HG02798 (cell line): ENCODE measurements around the gene PCSK4.

Experiments used
- ATAC-seq: cut with Tn5 transposase; IDR thresholded peaks from one replicate; pipeline ENCODE4 v1.9.1; 2021; ENCODE audit warnings: mild to moderate bottlenecking; ENCODE audit not compliant: unreplicated experiment, poor library complexity

The PCSK4 gene

GRCh38 chr19:1457031-1457739, 33.0 kb downstream of the PCSK4 start:
- ATAC-seq: no peak

- ATAC-seq: no peak
Measured at GRCh38 chr19:1456121-1456900, 33.8 kb downstream of the PCSK4 start.

DNA sequence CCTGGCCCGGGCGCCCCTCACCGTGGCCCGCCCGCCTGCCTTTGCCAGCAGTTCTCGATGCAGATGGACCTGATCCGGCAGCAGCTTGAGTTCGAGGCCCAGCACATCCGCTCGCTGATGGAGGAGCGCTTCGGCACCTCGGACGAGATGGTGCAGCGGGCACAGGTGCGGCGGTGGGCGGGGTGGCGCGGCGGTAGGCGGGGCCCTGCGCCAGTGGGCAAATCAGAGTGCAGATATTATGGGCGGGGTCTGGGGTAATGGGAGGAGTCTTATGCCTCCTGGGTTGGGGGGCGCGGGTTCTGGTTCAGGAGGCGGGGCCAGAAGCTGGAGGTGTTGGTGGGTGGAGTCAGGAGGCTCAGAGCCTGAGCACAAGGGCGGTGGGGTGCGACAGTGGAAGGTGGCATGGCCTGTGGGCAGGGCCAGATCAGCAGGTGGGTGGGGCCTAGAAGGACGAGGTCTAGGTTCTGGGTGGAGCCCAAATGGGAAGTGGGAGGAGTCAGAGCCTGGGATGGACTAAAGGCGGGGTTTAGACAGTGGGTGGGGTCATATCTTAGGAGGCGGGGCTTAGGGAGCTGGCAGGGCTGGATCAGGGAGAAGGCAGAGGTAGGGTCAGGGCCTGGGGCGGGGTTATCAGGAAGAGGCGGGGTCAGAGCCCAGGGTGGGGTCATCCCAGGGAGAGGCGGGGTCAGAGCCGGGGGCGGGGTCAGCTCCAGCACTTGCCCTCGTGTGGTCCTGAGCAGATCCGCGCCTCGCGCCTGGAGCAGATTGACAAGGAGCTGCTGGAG, 34.6 kb downstream of the PCSK4 start:
- ATAC-seq: no peak

- ATAC-seq: no peak
Measured at GRCh38 chr19:1455002-1455335, 35.2 kb downstream of the PCSK4 start.

DNA sequence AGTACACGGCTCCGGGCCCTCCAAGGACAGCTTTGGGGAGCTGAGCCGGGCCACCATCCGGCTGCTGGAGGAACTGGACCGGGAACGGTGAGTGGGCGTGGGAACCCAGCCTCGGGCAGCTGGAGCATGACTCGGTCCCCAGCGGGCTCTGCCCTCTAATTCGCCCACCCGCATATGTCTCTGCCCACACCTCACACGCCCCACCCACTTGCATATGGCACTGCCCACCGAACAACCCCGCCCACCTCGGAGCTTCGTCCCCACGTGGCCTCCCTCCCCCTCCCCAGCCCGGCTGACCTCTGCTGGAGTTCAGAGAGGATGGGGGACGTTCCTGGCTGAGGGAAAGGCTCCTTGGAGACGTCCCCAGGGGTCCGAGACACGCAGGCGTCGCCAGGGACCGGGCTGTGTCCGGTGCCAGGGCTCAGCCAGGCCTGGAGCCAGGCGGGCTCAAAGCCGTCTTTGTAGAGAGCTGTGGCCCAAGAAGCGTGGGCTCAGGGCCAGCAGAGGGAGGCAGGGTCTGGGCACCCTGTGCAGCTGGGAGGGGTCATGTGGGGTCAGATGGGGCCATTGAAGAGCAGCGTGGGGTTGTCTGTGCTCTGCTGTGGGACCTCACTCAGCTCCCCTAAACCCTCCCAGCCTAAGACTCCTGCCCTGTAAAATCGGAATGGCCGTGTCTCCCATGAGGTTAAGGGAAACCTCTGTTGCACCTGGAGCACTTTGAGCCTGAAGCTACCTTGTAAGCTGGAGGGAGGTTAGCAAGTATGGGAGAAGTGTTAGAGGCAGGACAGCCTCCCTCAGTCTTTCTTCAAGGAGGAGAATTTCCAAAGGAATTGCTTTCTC, 36.4 kb downstream of the PCSK4 start:
- no peak for ATAC-seq

DNA sequence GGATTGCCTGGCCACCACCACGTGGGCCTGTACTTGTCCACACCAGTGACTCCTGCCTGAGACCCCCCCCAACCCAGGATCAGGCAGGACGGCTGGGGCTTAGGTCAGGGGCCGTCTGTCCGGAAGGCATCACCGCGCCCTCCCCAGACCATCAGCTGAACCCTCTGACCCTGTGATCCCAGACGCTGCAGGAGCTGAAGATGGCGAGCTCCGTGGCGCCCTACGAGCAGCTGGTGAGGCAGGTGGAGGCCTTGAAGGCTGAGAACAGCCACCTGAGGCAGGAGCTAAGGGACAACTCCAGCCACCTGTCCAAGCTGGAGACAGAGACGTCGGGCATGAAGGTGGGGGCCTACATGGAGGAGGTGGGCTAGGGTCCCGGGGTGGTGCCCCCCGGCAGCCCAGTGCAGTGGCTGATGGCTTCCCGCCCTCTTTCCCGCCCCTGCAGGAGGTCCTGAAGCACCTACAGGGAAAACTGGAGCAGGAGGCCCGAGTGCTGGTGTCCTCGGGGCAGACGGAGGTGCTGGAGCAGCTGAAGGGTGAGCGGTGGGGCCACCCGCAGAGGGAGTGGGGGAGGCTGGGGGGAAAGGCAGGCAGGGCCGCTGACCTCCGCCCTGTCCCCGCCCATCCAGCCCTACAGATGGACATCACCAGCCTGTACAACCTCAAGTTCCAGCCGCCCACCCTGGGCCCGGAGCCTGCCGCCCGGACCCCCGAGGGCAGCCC, 37.2 kb downstream of the PCSK4 start:
- ATAC-seq: no peak

DNA sequence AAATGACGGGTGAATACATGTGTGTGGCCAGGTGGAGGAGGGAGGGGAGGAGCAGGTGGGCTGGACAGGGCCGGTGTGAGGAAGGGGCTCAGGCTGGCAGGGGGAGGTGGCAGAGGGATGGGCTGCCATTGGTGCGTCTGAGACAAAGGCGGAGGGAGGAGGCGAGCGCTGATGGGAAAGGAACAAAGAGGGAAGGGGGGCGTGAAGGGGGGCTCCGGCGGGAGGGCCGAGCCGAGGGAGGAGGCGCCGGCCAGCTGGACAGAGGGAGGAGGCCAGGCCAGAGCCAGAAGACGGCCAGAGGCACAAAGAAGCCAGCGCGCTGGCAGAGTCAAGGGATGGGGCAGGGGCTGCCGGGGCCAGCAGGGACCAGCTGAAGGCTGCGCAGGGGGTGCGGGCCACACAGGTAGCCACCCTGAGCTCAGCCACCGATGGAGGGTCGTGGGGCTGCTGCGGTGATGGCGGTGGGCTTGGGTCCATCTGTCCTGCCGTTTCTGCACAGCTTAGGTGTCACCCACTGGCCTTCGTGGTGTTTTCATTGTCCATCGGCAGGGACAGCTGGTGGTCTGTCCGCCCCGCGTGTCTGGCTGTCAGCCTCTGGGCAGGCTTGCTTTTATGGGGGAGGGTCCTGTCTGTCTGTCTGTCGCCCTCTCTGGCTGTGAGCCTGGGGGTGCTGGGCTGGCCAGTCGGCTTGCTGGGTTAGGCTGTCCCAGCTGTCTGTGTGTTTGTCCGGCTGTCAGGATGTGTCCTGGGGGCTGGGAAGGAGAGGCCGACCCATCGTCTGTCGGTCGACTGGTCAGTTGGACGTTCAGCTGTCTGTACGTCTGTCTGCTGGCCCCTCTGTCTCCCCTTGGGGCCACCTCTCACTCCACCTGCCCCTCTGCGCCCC, 38.0 kb downstream of the PCSK4 start:
- no peak for ATAC-seq

DNA sequence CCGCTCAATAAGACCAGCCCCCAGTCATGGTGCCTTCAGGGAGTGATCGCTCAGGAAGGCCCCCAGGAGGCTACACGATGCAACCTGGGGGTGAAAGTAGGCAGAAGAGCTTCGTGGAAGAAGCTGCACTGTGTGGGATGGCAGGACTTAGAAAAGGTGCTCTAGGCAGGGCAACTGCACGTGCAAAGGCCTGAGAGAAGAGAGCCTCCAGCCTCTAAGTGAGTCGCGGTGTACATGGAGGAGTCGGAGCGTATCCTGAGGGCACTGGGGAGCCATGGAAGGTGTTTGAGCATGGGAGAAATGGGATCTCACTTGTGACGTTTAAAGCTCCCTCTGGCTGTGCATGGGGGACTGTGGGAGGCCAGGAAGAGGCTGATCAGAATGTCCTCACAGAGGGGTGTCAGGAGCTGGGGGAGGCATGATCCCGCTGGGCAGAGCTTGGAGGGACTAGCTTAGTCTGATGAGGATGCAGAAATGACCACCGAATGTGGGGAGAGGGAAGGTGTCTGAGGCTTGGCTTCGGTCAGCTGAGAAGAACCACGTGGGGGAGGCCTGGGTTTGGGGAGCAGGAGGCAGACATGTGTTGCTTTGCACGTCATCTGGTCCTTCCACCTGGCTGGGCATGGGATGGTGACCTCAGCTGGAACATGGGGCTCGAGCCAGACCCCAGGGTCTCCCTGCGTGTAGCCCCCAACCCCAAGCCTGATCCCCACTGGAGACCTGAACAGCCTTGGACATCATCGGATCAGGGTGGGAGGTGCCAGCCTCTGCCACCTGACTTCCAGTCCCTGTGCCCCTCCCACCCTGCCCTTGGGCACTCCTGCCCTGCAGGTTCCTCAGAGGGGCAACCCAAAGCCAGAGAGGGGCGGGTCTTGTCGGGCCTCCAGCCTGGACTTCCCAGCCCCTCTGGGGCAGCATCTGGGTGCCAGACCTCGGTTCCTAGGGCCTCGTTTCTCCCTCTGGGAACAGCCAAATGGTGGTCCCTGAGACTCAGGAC, 39.1 kb downstream of the PCSK4 start:
- ATAC-seq: no peak

- ATAC-seq: no peak
Measured at GRCh38 chr19:1449467-1450442, 40.4 kb downstream of the PCSK4 start, which contains the start of gene APC2. APC2 (plus strand) TSS chr19:1450121; CDS start chr19:1453002, 2,881 bp downstream.

DNA sequence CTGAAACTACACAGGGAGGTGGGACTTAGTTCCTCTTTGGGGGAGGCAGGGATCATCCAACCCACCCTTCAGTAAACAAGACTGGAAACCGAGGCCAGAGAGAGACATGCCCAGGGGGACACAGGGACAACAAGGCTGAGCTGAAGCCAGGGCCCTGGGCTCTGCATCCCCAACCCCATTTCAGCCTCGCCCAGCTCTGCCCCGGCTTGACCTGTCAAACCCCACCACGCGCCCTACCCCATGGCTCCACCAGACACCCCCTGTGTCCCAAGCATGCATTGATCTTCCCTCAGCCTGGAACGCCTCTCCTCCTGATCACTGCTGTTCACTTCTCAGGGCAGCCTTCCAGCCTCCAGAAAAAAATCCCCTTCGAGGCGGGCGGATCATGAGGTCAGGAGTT, 42.2 kb downstream of the PCSK4 start:
- ATAC-seq: no peak

DNA sequence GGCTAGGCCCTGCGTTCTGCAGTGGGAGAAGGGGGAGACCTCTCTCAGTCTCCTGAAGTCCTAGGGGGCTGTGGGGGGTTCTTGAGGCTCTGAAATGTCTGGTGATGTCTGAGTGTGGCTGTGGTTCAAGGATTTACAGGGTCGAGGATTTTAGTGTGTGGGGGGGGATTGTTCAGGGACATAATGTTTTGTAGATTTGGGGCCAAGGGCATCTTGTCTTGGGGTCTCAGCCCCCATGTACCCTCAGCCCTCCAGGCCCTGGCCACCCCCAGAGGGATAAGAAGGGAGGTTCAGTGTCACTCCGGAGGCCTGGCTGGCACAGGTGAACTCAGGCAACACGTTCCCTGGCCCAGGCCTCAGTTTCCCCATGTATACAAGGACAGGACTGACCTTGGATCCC, 42.6 kb downstream of the PCSK4 start:
- ATAC-seq: no peak

DNA sequence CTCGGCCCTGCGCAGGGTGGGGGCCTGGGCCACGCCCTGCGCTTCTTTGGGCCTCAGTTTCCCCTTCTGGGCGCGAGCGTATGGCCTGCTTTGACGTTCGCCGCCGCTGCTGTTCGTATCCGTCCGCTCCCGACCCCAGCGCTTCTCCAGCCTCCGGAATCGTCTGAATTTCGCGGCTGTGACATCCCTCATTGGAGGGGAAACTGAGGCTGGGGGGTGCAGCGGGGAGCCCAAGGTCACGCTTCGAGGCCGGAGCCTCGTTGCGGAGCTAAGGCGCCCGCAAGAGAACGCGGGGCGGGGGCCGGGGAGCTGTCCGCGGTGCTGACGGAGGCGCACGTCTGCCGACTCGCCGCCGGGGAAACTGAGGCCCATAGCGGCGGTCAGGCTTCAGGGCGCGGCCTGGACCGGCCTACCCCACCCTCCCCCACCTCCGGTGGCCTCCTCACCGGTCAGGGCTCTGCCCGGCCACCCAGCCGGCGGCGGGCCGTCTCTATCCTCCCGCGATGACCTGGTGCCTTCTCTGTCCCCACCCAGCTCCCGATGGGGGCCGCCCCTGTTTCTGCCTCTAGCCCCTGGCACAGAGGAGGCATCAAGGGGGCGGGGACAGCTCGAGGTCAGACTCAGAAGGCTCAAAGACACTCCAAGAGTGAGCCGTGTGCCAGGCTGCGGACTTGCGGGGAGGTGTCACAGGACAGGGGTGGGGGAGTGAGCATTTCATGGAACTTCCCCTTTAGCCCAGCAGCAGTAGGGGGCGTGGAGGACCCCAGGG, 43.3 kb downstream of the PCSK4 start:
- ATAC-seq: no peak

DNA sequence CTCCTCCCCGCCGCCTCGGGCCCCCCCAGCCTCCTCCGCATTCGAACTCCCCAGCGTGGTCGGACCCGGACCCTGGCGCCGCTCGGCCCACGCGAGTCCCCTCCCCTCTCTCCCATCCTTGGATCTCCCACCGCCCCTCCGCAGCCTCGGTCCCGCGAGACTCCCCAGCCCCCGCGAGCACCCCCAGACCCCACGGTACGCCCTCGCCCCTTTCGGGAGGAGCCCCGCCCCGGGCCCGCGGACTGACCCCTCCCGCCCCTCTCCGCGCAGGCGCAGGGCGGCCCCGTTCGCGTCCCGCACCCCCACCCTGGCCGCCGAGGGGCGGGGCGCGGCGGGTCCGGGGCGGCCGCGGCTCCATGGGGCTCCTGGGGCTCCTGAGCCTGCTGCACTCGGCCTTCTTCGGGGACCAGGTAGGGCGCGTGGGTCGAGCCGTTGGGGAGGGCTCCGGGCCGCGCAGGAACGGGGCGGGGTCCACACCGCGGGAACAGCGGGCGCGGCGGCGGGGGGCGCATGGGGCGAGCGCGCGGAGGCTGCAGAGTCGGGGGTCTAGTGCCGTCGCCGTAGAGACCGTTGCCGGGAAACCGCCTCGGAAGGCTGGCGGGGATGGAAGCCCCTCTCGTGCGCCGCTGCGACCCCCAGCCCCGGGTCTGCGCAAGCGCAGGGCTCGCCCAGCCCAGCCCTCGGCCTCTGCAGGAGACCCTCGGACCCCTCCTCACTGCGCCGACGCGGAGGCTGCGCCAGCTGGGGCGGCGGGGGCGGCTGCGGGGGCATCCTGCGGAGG, 44.0 kb downstream of the PCSK4 start:
- ATAC-seq: no peak

DNA sequence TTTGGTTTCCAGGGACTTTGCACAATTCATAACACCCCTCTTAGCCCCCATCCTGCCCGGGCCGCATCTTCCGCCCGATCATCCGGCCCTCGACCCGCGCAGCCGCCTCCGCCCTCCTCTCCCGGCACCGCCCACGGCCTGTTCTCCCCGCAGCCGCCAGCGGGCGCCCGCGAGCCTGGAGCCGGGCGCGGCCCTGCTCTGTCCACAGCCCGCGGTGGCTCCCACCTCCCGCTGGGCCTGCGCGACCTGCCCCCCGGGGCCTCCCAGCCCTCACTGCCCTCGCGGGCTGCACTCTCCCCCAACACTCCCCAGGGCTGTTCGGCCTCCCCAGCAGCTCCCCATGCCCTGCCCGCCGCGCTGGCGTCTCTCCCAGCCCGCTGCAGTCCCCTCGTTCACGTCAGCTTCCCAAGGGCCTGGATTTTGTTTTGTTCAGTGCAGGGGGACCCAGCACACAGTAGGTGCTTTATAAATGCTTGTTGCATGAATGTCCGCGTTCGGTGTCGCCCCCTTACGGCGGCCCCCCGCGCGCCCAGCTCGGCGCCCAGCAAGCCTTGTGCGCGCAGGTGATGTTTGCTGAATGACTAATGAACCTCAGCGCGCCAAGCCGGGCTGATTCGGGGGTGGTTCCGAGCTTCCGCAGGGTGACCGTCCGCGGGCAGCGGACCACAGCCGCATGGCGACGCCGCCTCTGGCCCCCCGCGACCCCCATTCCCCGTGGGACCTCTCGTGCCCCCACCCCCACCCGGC, 44.8 kb downstream of the PCSK4 start:
- peak; percentile 76 for ATAC-seq
